K562 (cell line): Measurements from ENCODE around the gene MYMX. TPM values are rescaled to one million over a fixed set of nuclear protein-coding genes. Genes with fewer than 3 reads are reported as not detected.
A peak's percentile ranks its signal among the peaks of the same experiment; 100 is the strongest.

ENCODE experiments used
- CBX3 ChIP-seq, 2 experiments: IDR thresholded peaks; 1 replicate in 1 of 2; 2 replicates in 1 of 2; pipeline ENCODE4 v1.6.1; 2012; ENCODE audit warnings: inconsistent platforms in 2 of 2, low read length in 2 of 2, borderline replicate concordance in 1 of 2, control low read depth in 1 of 2
- GATA2 ChIP-seq: sonication (generic); formaldehyde crosslinking; IDR thresholded peaks from 2 replicates; pipeline ENCODE4 v1.4.0; 2020; ENCODE audit warnings: mild to moderate bottlenecking, missing genetic modification reagents
- JUNB ChIP-seq: fragments of 450-650 bp; formaldehyde crosslinking; conservative IDR thresholded peaks from 2 replicates; pipeline ENCODE4 v1.4.0; 2020; ENCODE audit warnings: mild to moderate bottlenecking
- MAZ ChIP-seq, 2 experiments: fragments of 450-650 bp in 1 of 2; sonication (generic) in 1 of 2; formaldehyde crosslinking; IDR thresholded peaks in 1 of 2; conservative IDR thresholded peaks in 1 of 2; 2 replicates each; pipeline versions ENCODE4 v1.4.0 to v1.5.0; 2020; ENCODE audit warnings: mild to moderate bottlenecking in 1 of 2, missing genetic modification reagents in 1 of 2
- MCM7 ChIP-seq, 2 experiments: fragments of 450-650 bp; IDR thresholded peaks; 2 replicates each; pipeline ENCODE4 v1.6.1; 2016 to 2018
- MTA2 ChIP-seq: fragments of 450-650 bp; IDR thresholded peaks from 2 replicates; pipeline ENCODE4 v1.6.1; 2016; ENCODE audit warnings: low read depth
- NFE2 ChIP-seq: IDR thresholded peaks from 2 replicates; pipeline ENCODE4 v1.6.1; 2014; ENCODE audit warnings: antibody characterized with exemption, low read depth
- SAP30 ChIP-seq: fragments of 200-600 bp; sonication (generic); IDR thresholded peaks from 2 replicates; pipeline ENCODE4 v1.6.1; 2012; ENCODE audit warnings: borderline replicate concordance, low read depth, mild to moderate bottlenecking, moderate library complexity, low read length, control low read depth, inconsistent platforms; ENCODE audit not compliant: insufficient read depth, poor library complexity, severe bottlenecking
- SP2 ChIP-seq: IDR thresholded peaks from 2 replicates; pipeline ENCODE4 v1.6.1; 2011; ENCODE audit warnings: mild to moderate bottlenecking, low read depth, low read length, moderate library complexity; ENCODE audit not compliant: poor library complexity, severe bottlenecking; ENCODE audit errors: extremely low read depth
- TOE1 ChIP-seq, 2 experiments: fragments of 450-650 bp in 1 of 2; sonication (generic) in 1 of 2; formaldehyde crosslinking in 1 of 2; IDR thresholded peaks; 2 replicates each; pipeline versions ENCODE4 v1.7.1 to v1.8.0; 2016 to 2022; ENCODE audit warnings: borderline replicate concordance in 2 of 2, mild to moderate bottlenecking in 2 of 2, antibody characterized with exemption in 1 of 2, inconsistent platforms in 1 of 2, low read depth in 1 of 2, missing genetic modification reagents in 1 of 2, moderate library complexity in 1 of 2
- ZBTB7A ChIP-seq: IDR thresholded peaks from 2 replicates; pipeline ENCODE4 v1.6.1; 2011; ENCODE audit warnings: low read depth, mild to moderate bottlenecking, low read length, moderate library complexity, borderline replicate concordance; ENCODE audit not compliant: control insufficient read depth
- polyA plus RNA-seq, 8 experiments: library from polyadenylated mRNA; depleted of rRNA in 4 of 8; stranded (reverse) in 5 of 8; unstranded in 3 of 8; fragments of >200 nt; fragmentation: Nextera tagmentation in 2 of 8; fragmentation: Illumina TruSeq in 1 of 8; extraction: Ambion mirVana in 2 of 8; extraction: Trizol in 1 of 8; gene quantifications; 2 replicates each; pipeline versions ENCODE4 v1.2.1 to v1.2.3, GENCODE V29; 2011 to 2014; ENCODE audit warnings: inconsistent platforms in 1 of 8, missing spikeins in 1 of 8
- total RNA-seq, 7 experiments: library from RNA; depleted of rRNA in 6 of 7; stranded (reverse); fragments of >200 nt in 6 of 7; fragmentation: Illumina TruSeq in 2 of 7; extraction: Trizol in 2 of 7; gene quantifications; 2 replicates each; pipeline versions ENCODE4 v1.2.1 to v1.2.3, GENCODE V29; 2011 to 2021; ENCODE audit warnings: low replicate concordance in 1 of 7
- TF ChIP-seq, protein P1 (sequence below): fragments of 150-350 bp; conservative IDR thresholded peaks from 2 replicates; pipeline ENCODE4 v1.6.1; 2014; ENCODE audit warnings: low read length
- TF ChIP-seq, protein P2 (sequence below): fragments of 450-650 bp; IDR thresholded peaks from 2 replicates; pipeline ENCODE4 v1.6.1; 2016; ENCODE audit warnings: low read depth
- TF ChIP-seq, protein P3 (sequence below): fragments of 250-450 bp; sonication (Bioruptor Pico); IDR thresholded peaks from 2 replicates; pipeline ENCODE4 v1.8.0; 2022; ENCODE audit warnings: moderate library complexity, mild to moderate bottlenecking, inconsistent platforms

MYMX gene
- total and polyA plus RNA-seq, 9 of the 15 experiments (the other 6 are each of a cell fraction or from before 2014, with no cell fraction given): 0.12 TPM; not detected in 8

DNA sequence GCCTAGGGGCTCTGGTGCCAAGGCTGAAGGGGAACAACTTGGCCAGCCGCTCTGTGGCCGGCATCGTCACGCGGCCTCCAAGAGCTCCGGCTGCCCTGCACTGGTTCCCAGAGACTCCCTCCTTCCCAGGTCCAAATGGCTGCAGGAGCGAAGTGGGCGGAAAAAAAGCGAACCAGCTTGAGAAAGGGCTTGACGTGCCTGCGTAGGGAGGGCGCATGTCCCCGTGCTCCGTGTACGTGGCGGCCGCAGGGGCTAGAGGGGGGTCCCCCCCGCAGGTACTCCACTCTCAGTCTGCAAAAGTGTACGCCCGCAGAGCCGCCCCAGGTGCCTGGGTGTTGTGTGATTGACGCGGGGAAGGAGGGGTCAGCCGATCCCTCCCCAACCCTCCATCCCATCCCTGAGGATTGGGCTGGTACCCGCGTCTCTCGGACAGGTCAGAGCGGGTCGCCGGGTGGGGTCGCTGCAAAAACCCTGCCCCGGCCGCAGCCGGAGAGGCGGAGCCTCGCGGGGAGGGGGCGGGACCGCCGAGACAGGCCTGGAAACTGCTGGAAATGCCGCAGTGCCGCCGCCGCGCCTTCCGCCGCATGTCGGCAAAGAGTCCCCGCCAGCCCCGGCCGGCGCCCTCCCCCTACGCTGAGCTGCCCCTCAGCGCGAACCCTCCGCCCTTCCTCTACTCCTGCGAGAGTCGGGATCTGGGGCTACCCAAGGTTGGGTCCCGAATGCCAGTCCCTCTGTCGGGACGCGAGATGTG is 29.4 kb downstream of the MYMX start (continued):
- TF ChIP-seq, protein P1, sequence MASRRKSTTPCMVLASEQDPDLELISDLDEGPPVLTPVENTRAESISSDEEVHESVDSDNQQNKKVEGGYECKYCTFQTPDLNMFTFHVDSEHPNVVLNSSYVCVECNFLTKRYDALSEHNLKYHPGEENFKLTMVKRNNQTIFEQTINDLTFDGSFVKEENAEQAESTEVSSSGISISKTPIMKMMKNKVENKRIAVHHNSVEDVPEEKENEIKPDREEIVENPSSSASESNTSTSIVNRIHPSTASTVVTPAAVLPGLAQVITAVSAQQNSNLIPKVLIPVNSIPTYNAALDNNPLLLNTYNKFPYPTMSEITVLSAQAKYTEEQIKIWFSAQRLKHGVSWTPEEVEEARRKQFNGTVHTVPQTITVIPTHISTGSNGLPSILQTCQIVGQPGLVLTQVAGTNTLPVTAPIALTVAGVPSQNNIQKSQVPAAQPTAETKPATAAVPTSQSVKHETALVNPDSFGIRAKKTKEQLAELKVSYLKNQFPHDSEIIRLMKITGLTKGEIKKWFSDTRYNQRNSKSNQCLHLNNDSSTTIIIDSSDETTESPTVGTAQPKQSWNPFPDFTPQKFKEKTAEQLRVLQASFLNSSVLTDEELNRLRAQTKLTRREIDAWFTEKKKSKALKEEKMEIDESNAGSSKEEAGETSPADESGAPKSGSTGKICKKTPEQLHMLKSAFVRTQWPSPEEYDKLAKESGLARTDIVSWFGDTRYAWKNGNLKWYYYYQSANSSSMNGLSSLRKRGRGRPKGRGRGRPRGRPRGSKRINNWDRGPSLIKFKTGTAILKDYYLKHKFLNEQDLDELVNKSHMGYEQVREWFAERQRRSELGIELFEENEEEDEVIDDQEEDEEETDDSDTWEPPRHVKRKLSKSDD: no peak
- no peak for TF ChIP-seq SP2
- TF ChIP-seq MAZ (CRISPR knock-in tag; conservative IDR thresholded peaks at IDR 0.05 in 1 of 2, IDR thresholded peaks at IDR 0.05 in 1 of 2): peak; percentile 69 to 85
- TF ChIP-seq NFE2: 0 out of 2 replicates have a peak, but pooled peaks have one; percentile 8
- no peak for TF ChIP-seq MCM7 (IDR thresholded peaks at IDR 0.05)
- no peak for TF ChIP-seq CBX3 (IDR thresholded peaks at IDR 0.05; ENCODE audit: borderline replicate concordance in 1 of 2, low read length in 2 of 2)
- TF ChIP-seq, protein P2, sequence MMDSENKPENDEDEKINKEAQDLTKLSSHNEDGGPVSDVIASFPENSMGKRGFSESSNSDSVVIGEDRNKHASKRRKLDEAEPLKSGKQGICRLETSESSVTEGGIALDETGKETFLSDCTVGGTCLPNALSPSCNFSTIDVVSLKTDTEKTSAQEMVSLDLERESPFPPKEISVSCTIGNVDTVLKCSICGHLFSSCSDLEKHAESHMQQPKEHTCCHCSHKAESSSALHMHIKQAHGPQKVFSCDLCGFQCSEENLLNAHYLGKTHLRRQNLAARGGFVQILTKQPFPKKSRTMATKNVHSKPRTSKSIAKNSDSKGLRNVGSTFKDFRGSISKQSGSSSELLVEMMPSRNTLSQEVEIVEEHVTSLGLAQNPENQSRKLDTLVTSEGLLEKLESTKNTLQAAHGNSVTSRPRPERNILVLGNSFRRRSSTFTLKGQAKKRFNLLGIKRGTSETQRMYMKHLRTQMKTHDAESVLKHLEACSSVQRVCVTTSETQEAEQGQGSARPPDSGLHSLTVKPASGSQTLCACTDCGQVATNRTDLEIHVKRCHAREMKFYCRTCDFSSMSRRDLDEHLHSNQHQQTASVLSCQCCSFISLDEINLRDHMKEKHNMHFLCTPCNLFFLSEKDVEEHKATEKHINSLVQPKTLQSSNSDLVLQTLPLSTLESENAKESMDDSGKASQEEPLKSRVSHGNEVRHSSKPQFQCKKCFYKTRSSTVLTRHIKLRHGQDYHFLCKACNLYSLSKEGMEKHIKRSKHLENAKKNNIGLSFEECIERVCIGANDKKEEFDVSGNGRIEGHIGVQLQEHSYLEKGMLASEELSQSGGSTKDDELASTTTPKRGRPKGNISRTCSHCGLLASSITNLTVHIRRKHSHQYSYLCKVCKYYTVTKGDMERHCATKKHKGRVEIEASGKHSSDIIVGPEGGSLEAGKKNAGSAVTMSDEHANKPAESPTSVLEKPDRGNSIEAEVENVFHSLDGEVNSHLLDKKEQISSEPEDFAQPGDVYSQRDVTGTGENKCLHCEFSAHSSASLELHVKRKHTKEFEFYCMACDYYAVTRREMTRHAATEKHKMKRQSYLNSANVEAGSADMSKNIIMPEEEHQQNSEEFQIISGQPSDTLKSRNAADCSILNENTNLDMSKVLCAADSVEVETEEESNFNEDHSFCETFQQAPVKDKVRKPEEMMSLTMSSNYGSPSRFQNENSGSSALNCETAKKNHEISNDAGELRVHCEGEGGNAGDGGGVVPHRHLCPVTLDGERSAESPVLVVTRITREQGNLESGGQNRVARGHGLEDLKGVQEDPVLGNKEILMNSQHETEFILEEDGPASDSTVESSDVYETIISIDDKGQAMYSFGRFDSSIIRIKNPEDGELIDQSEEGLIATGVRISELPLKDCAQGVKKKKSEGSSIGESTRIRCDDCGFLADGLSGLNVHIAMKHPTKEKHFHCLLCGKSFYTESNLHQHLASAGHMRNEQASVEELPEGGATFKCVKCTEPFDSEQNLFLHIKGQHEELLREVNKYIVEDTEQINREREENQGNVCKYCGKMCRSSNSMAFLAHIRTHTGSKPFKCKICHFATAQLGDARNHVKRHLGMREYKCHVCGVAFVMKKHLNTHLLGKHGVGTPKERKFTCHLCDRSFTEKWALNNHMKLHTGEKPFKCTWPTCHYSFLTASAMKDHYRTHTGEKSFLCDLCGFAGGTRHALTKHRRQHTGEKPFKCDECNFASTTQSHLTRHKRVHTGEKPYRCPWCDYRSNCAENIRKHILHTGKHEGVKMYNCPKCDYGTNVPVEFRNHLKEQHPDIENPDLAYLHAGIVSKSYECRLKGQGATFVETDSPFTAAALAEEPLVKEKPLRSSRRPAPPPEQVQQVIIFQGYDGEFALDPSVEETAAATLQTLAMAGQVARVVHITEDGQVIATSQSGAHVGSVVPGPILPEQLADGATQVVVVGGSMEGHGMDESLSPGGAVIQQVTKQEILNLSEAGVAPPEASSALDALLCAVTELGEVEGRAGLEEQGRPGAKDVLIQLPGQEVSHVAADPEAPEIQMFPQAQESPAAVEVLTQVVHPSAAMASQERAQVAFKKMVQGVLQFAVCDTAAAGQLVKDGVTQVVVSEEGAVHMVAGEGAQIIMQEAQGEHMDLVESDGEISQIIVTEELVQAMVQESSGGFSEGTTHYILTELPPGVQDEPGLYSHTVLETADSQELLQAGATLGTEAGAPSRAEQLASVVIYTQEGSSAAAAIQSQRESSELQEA: no peak
- peak; percentile 92; the same call in 1 of the 2 replicates for TF ChIP-seq ZBTB7A
- no peak for TF ChIP-seq TOE1 (IDR thresholded peaks at IDR 0.05; ENCODE audit: borderline replicate concordance)
- TF ChIP-seq TOE1 (CRISPR knock-in tag; IDR thresholded peaks at IDR 0.05; ENCODE audit: borderline replicate concordance, low read depth): no peak
- TF ChIP-seq GATA2 (CRISPR knock-in tag): no peak
- TF ChIP-seq SAP30: peak; percentile 54
- TF ChIP-seq MTA2: no peak
- TF ChIP-seq, protein P3, sequence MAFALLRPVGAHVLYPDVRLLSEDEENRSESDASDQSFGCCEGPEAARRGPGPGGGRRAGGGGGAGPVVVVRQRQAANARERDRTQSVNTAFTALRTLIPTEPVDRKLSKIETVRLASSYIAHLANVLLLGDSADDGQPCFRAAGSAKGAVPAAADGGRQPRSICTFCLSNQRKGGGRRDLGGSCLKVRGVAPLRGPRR (CRISPR knock-in tag): no peak
- no peak for TF ChIP-seq JUNB (CRISPR knock-in tag)
